Cardiac muscle cell (in vitro differentiated cells and primary cell): ENCODE results near the gene TXNDC5. TPM values are rescaled to one million over a fixed set of nuclear protein-coding genes. Genes with fewer than 3 reads are reported as not detected.

Experiments used
- DNase-seq, 2 donors: peaks; one replicate each; pipeline versions ENCODE4 v3.0.0 to v3.0.0-alpha.2; 2010 to 2017; ENCODE audit warnings: low read depth in 1 of 2, low spot score in 1 of 2
- H3K27ac ChIP-seq: fragments of 200-600 bp; sonication (generic); 2 replicates; pipeline ENCODE4 v1.5.1; 2016
- H3K27me3 ChIP-seq: fragments of 200-600 bp; sonication (generic); 2 replicates; pipeline ENCODE4 v1.6.0; 2016; ENCODE audit warnings: control low read depth
- H3K36me3 ChIP-seq: fragments of 200-600 bp; sonication (generic); 2 replicates; pipeline ENCODE4 v1.5.1; 2016; ENCODE audit warnings: control low read depth
- H3K4me1 ChIP-seq: fragments of 200-600 bp; sonication (generic); 2 replicates; pipeline ENCODE4 v1.8.1; 2017; ENCODE audit warnings: low read depth, mild to moderate bottlenecking, mixed run types
- H3K4me3 ChIP-seq: fragments of 200-600 bp; sonication (generic); 2 replicates; pipeline ENCODE4 v1.5.1; 2016; ENCODE audit warnings: mild to moderate bottlenecking
- H3K9me3 ChIP-seq: fragments of 200-600 bp; sonication (generic); 2 replicates; pipeline ENCODE4 v1.5.1; 2017; ENCODE audit warnings: low read depth, mild to moderate bottlenecking, control low read depth
- polyA plus RNA-seq: library from polyadenylated mRNA; unstranded; fragments of >200 nt; fragmentation: Nextera tagmentation; extraction: Ambion mirVana; gene quantifications from 2 replicates; pipeline ENCODE4 v1.2.1, GENCODE V29; 2016
- total RNA-seq: library from RNA; depleted of rRNA; stranded (reverse); fragments of >200 nt; gene quantifications from 2 replicates; pipeline ENCODE4 v1.2.3, GENCODE V29; 2016
- TF ChIP-seq, protein P1 (sequence below): IDR thresholded peaks from 2 replicates; pipeline ENCODE4 v1.5.1; 2012; ENCODE audit warnings: low read depth, mild to moderate bottlenecking, low read length

The TXNDC5 gene
- 73.1 and 104 TPM in 2 replicates for total RNA-seq
- 86.1 and 111 TPM in 2 replicates for polyA plus RNA-seq

DNA sequence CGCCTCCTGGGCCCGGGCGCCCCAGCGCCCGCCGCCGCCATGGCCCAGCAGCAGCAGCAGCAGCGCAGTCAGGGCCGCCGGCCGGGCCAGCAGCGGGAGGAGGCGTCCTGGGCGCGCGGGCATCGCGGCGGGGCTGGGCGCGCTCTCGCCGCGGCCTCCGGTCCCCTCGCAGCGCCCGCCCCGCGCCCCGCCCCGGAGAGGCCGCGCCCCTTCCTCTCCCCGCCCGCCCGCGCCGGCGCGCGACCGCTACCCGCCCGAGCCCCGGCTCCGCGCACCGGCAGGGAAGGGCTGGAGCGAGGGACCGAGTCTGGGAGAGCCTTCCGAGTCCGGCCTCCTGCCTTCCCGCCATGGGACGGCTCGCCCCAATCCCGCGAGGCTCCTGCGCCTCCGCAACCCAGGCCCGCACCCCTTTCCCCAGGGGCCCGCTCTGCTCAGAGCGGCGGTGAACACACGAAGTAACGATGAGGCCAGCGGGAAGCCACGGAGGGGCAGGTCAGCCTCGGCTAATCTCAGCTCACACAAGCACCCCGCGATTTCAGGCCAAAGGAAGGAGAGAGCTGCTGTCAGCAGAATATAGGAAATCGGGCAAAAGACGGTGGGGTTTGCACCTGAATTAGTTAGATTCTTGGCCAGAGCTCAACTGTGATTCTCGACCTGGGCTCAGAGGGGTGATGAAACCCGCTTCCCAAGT, at the start of gene TXNDC5:
TSS of gene TXNDC5 (minus strand) at position 135 of the 691 bp plus-strand sequence. CDS start at position 123, 12 bp downstream.
- Histone ChIP-seq H3K27ac (peak within 1 kb of the TSS; percentile 67), H3K9me3 (no peaks in the 10 kb centered on the region), H3K27me3 (peaks cover 35% of the 10 kb centered on the region), H3K4me1 (no peaks in the 10 kb centered on the region), H3K4me3 (peak within 1 kb of the TSS; percentile 90), H3K36me3 (no peaks in the 10 kb centered on the region)
- DNase-seq = peak; percentile 85 to 88
- TF ChIP-seq, protein P1, sequence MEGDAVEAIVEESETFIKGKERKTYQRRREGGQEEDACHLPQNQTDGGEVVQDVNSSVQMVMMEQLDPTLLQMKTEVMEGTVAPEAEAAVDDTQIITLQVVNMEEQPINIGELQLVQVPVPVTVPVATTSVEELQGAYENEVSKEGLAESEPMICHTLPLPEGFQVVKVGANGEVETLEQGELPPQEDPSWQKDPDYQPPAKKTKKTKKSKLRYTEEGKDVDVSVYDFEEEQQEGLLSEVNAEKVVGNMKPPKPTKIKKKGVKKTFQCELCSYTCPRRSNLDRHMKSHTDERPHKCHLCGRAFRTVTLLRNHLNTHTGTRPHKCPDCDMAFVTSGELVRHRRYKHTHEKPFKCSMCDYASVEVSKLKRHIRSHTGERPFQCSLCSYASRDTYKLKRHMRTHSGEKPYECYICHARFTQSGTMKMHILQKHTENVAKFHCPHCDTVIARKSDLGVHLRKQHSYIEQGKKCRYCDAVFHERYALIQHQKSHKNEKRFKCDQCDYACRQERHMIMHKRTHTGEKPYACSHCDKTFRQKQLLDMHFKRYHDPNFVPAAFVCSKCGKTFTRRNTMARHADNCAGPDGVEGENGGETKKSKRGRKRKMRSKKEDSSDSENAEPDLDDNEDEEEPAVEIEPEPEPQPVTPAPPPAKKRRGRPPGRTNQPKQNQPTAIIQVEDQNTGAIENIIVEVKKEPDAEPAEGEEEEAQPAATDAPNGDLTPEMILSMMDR = no peak

- H3K9me3 ChIP-seq = no peaks in the 10 kb centered on the region
- no peak overlapping the region for H3K4me3 ChIP-seq
- no peaks in the 10 kb centered on the region for H3K36me3 ChIP-seq
- TF ChIP-seq, protein P1 = no peak
- no peak overlapping the region for H3K27ac ChIP-seq
- H3K27me3 ChIP-seq = no peaks in the 10 kb centered on the region
- no peak for DNase-seq
- H3K4me1 ChIP-seq = no peaks in the 10 kb centered on the region
These were observed 49.6 kb upstream of the TXNDC5 start for GRCh38 chr6:7960141-7960540.

GRCh38 chr6:7959453-7959852, 48.9 kb upstream of the TXNDC5 start:
- no peaks in the 10 kb centered on the region for H3K36me3 ChIP-seq
- DNase-seq = no peak
- H3K4me3 ChIP-seq = no peak overlapping the region
- no peak overlapping the region for H3K27ac ChIP-seq
- TF ChIP-seq, protein P1 = no peak
- H3K9me3 ChIP-seq = no peaks in the 10 kb centered on the region
- H3K4me1 ChIP-seq = no peaks in the 10 kb centered on the region
- no peaks in the 10 kb centered on the region for H3K27me3 ChIP-seq

DNA sequence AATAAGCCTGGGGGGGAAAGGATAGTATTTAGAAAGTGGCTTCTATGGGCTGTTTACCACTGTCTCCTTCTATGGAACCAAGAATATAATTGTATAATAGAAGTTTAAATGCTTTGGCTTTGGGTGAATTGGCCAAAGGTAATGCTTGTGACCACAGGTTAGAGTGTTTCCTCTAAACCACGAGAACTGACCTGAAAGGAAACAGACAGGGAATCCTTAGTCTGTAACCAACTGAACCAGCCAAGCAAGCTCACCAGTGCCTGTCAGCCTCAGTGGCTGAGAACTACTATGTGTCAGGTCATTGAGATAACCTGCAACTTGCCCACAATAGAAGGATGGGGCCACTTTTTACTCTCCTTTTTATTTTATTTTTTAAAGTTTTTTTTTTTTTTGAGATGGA, 47.9 kb upstream of the TXNDC5 start:
- Histone ChIP-seq H3K27me3 (no peaks in the 10 kb centered on the region), H3K36me3 (no peaks in the 10 kb centered on the region)
- TF ChIP-seq, protein P1 = no peak

DNA sequence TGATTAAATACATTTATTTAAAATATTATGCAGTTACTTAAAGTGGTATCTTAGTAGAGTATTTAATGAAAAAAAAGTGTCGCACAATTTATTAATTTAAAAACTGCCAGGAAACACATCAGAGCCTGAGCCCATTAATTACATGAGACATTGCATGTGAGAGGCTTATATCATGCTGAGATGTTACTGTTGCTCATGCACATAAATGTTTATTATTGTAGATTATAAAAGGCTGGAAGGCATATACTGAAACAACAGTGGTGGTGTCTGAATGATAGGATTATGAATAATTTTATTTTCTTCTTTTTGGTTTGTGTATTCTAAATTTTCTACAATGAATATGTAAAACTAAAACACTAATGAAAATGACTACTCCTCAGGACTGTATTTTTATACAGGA, 45.7 kb upstream of the TXNDC5 start:
- Histone ChIP-seq H3K4me3 (no peak overlapping the region), H3K27ac (no peak overlapping the region), H3K4me1 (no peaks in the 10 kb centered on the region), H3K9me3 (no peaks in the 10 kb centered on the region), H3K27me3 (no peaks in the 10 kb centered on the region), H3K36me3 (no peaks in the 10 kb centered on the region)
- TF ChIP-seq, protein P1 = no peak
- DNase-seq = no peak

More for the DNA sequence above, 47.9 kb upstream of the TXNDC5 start:
- H3K4me1 ChIP-seq = no peaks in the 10 kb centered on the region
- H3K9me3 ChIP-seq = no peaks in the 10 kb centered on the region
- DNase-seq = no peak
- H3K4me3 ChIP-seq = no peak overlapping the region
- no peak overlapping the region for H3K27ac ChIP-seq
